T-helper 1 cell treated with Interleukin-12 subunit alpha and Interleukin-12 subunit beta and Interleukin-4 antibody, amounts not matched to agents 30 ng/mL and 1 ng/mL, for 36 hours (primary cell): ENCODE measurements around the gene COPS2. TPM values are rescaled to one million over a fixed set of nuclear protein-coding genes. Genes with fewer than 3 reads are reported as not detected.
"Not testable (repeated sequence)": the region's sequence is repeated elsewhere in the genome, so short reads cannot be mapped to it uniquely, and the experiment has no call there.

Experiments used
- intact Hi-C: fragments of 100-400 bp; cut with micrococcal nuclease; formaldehyde crosslinking; loops from one replicate; pipeline ENCODE4 v1.15.1; 2024
- total RNA-seq: library from RNA; stranded (reverse); gene quantifications from 2 replicates; pipeline ENCODE4 v1.2.3, GENCODE V29; 2022

COPS2 gene
- 64.6 and 65.9 TPM in 2 replicates for total RNA-seq

- intact Hi-C loops = loop anchor here (1.0 to 10.0 kb wide), 17 partner anchors 15 to 1752 kb away; partner anchors contain the start of genes CEP152, DUT, EID1 and FAM227B
These were observed at the start of gene COPS2 for GRCh38 chr15:49155110-49155833. Gene COPS2, minus strand, starts transcription at chr15:49155599. Its CDS starts 21 bp downstream, at chr15:49155578.

DNA sequence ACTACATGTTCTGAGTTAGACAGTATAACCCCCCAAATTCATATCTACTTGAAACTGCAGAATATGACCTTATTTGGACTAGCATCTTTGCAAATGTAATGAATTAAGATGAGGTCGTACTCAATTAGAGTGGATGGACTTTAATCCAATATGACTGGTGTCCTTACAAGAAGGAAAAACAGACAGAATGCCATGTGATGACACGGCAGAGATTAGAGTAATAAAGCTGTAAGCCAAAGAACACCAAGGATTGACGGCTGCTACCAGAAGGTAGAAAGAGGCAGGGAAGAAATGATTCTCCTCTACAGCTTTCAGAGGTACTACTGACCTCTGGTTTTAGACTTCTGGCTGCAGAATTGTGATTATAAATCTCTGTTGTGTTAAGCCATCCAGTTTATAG is 44.9 kb upstream of the COPS2 start:
- intact Hi-C loops = no loop called here

- intact Hi-C loops = no loop called here
These were observed 44.3 kb upstream of the COPS2 start for GRCh38 chr15:49199666-49200065.

DNA sequence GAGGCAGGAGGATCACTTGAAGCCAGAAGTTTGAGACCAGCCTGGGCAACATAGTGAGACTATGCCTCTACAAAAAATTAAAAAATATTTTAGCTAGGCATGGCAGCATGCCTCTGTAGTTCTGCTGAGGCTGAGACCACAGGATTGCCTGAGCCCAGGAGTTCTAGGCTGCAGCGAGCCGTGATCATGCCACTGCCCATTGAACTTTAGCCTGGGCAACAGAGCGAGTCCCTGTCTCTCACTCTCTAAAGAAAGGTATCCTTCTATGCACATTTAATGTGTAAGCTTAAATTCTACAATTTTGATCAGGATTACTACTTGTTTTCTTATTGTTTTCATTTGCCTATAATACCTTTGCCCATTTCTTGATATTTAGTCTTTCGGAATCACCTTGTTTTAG is 41.5 kb upstream of the COPS2 start:
- intact Hi-C loops = no loop called here

DNA sequence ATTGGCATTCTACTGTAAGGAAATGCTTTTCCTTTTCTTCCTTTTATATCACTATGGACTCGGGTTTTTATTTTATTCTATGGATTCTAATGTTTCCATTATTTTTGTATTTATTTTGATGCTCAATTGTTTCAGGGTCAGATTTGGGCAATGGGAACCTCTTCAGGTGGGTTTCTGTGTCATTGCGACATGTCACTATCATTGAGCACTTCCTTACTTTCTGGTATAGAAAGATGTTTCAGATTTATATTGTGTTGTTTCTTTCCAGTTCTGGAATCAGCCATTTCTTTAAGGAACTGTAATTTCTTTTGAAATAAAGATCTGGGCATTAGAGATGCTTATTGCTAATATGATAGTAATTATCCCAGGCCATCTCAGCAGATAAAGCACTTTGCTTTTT is 36.5 kb upstream of the COPS2 start:
- intact Hi-C loops = no loop called here

DNA sequence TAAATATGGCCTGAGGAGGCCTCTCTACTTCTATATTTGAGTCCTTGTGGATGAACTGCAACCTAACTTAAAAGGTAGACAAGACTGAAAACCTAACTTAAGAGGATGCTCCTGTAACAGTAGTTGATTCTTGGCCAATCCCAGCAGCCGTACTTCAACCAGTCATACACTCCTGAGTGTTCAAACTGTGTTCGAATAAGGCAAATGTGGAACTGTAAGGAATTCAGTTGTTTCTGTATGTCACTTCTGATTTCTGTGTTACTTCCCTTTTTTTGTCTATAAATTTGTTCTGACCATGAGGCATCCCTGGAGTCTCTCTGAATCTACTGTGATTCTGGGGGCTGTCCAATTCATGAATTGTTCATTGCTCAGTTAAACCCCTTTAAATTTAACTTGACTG is 35.2 kb upstream of the COPS2 start:
- intact Hi-C loops = no loop called here

- intact Hi-C loops = no loop called here
These were observed 34.2 kb upstream of the COPS2 start for GRCh38 chr15:49189631-49190030.

DNA sequence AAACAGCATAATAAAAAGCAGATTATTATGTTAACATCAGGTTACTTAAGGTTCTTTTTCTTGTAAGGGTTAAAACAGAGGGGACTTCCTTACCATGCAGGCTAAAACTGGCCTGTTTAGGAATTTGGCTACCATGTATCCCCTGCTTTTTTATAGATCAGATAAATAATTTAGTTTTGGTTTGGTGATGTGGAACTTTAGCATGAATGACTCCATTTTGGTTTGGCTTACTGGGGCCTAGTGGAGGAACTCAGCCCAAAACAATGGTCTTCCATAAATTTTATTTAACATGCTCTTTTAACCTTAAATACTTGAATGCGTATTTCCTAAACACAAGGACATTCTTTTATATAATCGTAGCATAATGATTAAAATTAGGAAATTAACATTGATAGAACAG is 33.5 kb upstream of the COPS2 start:
- intact Hi-C loops = no loop called here

- intact Hi-C loops = no loop called here
These were observed 32.3 kb upstream of the COPS2 start for GRCh38 chr15:49187549-49188245.

- intact Hi-C loops = no loop called here
These were observed 30.1 kb upstream of the COPS2 start for GRCh38 chr15:49185473-49185872.

GRCh38 chr15:49183741-49184140 is 28.3 kb upstream of the COPS2 start:
- intact Hi-C loops = not testable (repeated sequence)

- intact Hi-C loops = no loop called here
These were observed 26.7 kb upstream of the COPS2 start for GRCh38 chr15:49182128-49182527.

- intact Hi-C loops = no loop called here
These were observed 24.2 kb upstream of the COPS2 start for GRCh38 chr15:49179433-49180190.

GRCh38 chr15:49178497-49178896 is 23.1 kb upstream of the COPS2 start:
- intact Hi-C loops = no loop called here

- intact Hi-C loops = not testable (repeated sequence)
These were observed 20.4 kb upstream of the COPS2 start for GRCh38 chr15:49175582-49176397.

GRCh38 chr15:49174902-49175301 is 19.5 kb upstream of the COPS2 start:
- intact Hi-C loops = loop anchor here (5.0 kb wide), 2 partner anchors 52 to 1177 kb away; no protein-coding TSS in a partner anchor

DNA sequence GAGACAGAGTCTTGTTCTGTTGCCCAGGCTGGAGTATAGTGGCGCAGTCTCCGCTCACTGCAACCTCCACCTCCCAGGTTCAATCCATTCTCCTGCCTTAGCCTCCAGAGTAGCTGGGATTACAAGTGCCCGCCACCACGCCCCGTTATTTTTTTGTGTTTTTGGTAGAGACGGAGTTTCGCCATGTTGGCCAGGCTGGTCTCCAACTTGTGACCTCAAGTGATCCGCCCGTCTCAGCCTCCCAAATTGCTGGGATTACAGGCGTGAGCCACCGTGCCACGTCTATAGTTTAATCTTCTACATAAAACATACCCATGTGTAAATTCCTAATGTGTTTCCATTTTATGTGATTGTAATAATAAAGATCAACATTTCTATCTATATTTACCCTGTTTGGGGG is 16.4 kb upstream of the COPS2 start:
- intact Hi-C loops = loop anchor here (2.0 to 5.0 kb wide), 3 partner anchors 56 to 1181 kb away; partner anchors contain the start of genes DTWD1 and FAM227B

GRCh38 chr15:49169880-49170597 is 14.6 kb upstream of the COPS2 start, which contains the start of gene GALK2:
Gene GALK2, plus strand, starts transcription at chr15:49170247. Its CDS starts 76 bp downstream, at chr15:49170323.
- intact Hi-C loops = loop anchor here (1.0 to 5.0 kb wide), 8 partner anchors 15 to 1737 kb away; partner anchors contain the start of genes CEP152, COPS2, DTWD1 and EID1

GRCh38 chr15:49168016-49168415 is 12.6 kb upstream of the COPS2 start:
- intact Hi-C loops = no loop called here

DNA sequence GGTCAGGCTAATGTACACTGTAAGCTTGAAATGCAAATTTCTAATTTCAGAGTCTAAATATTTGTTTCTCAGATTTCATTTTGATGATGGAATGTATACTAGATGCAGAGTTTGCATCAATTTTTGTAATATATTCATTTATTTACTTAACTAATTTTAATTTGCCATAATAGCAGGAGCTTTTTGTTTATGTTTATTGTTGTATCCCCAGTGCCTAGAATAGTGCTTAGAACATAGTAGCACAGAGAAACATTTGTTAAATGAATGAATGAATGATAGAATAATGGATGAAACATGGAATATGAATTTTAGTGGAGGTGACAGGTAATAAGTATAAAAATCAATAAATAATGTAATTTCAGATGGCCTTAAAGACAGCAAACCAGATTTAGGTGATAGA is 9.5 kb upstream of the COPS2 start:
- intact Hi-C loops = no loop called here
